Measurements from ENCODE around the gene SFTPB. TPM values are rescaled to one million over a fixed set of nuclear protein-coding genes. Genes with fewer than 3 reads are reported as not detected.
"Not testable (repeated sequence)": the region's sequence is repeated elsewhere in the genome, so short reads cannot be mapped to it uniquely, and the experiment has no call there.

SFTPB gene
- total RNA-seq, 1 donor from 2014 or later = not detected

- peak overlapping the region; percentile 49 for H3K4me3 Mint-ChIP-seq (ENCODE audit: low read depth)
- H3K9me3 Mint-ChIP-seq = no peaks in the 10 kb centered on the region
- peak overlapping the region; percentile 61 for H3K27ac Mint-ChIP-seq
- intact Hi-C loops (cut with micrococcal nuclease) = loop anchor here (5.0 kb wide), 1 partner anchor 131 kb away; no protein-coding TSS in a partner anchor
- no peaks in the 10 kb centered on the region for H3K36me3 Mint-ChIP-seq (ENCODE audit: low read depth)
- peaks cover 26% of the 10 kb centered on the region for H3K4me1 Mint-ChIP-seq (ENCODE audit: low read depth)
- H3K27me3 Mint-ChIP-seq (ENCODE audit: low read depth) = peaks cover 7% of the 10 kb centered on the region
- no peak for DNase-seq (ENCODE audit: low spot score)
Observed at GRCh38 chr2:85680707-85681371, 12.8 kb upstream of the SFTPB start.

GRCh38 chr2:85678794-85679672, 11.0 kb upstream of the SFTPB start:
- Mint-ChIP-seq H3K4me3 (ENCODE audit: low read depth) (no peak overlapping the region), H3K4me1 (ENCODE audit: low read depth) (peaks cover 26% of the 10 kb centered on the region), H3K27ac (no peak overlapping the region), H3K9me3 (no peaks in the 10 kb centered on the region), H3K27me3 (ENCODE audit: low read depth) (peaks cover 7% of the 10 kb centered on the region), H3K36me3 (ENCODE audit: low read depth) (no peaks in the 10 kb centered on the region)
- DNase-seq (ENCODE audit: low spot score) = peak; percentile 69
- intact Hi-C loops (cut with micrococcal nuclease) = loop anchor here (1.0 to 2.0 kb wide), 2 partner anchors 28 to 42 kb away; no protein-coding TSS in a partner anchor

GRCh38 chr2:85678377-85678776, 10.4 kb upstream of the SFTPB start:
- no peak overlapping the region for H3K4me3 Mint-ChIP-seq (ENCODE audit: low read depth)
- peaks cover 10% of the 10 kb centered on the region for H3K27me3 Mint-ChIP-seq (ENCODE audit: low read depth)
- no peaks in the 10 kb centered on the region for H3K36me3 Mint-ChIP-seq (ENCODE audit: low read depth)
- intact Hi-C loops (cut with micrococcal nuclease) = loop anchor here (2.0 kb wide), 1 partner anchor 42 kb away; no protein-coding TSS in a partner anchor
- no peak overlapping the region for H3K27ac Mint-ChIP-seq
- no peak for DNase-seq (ENCODE audit: low spot score)
- peaks cover 26% of the 10 kb centered on the region for H3K4me1 Mint-ChIP-seq (ENCODE audit: low read depth)
- no peaks in the 10 kb centered on the region for H3K9me3 Mint-ChIP-seq

- H3K27ac Mint-ChIP-seq = no peak overlapping the region
- no peaks in the 10 kb centered on the region for H3K36me3 Mint-ChIP-seq (ENCODE audit: low read depth)
- intact Hi-C loops (cut with micrococcal nuclease) = no loop called here
- no peak for DNase-seq (ENCODE audit: low spot score)
- peaks cover 13% of the 10 kb centered on the region for H3K27me3 Mint-ChIP-seq (ENCODE audit: low read depth)
- H3K4me1 Mint-ChIP-seq (ENCODE audit: low read depth) = peaks cover 17% of the 10 kb centered on the region
- H3K4me3 Mint-ChIP-seq (ENCODE audit: low read depth) = no peak overlapping the region
- H3K9me3 Mint-ChIP-seq = no peaks in the 10 kb centered on the region
Observed at GRCh38 chr2:85675866-85676548, 8.0 kb upstream of the SFTPB start.

- Mint-ChIP-seq H3K36me3 (ENCODE audit: low read depth) (no peaks in the 10 kb centered on the region), H3K27me3 (ENCODE audit: low read depth) (peaks cover 13% of the 10 kb centered on the region), H3K27ac (no peak overlapping the region), H3K9me3 (no peaks in the 10 kb centered on the region), H3K4me3 (ENCODE audit: low read depth) (no peak overlapping the region), H3K4me1 (ENCODE audit: low read depth) (peaks cover 11% of the 10 kb centered on the region)
- intact Hi-C loops (cut with micrococcal nuclease) = no loop called here
- DNase-seq (ENCODE audit: low spot score) = no peak
Observed at GRCh38 chr2:85675427-85675826, 7.4 kb upstream of the SFTPB start.

- intact Hi-C loops (cut with micrococcal nuclease) = no loop called here
- Mint-ChIP-seq H3K4me3 (ENCODE audit: low read depth) (no peak overlapping the region), H3K9me3 (no peaks in the 10 kb centered on the region), H3K27me3 (ENCODE audit: low read depth) (peaks cover 13% of the 10 kb centered on the region), H3K36me3 (ENCODE audit: low read depth) (no peaks in the 10 kb centered on the region), H3K27ac (no peak overlapping the region), H3K4me1 (ENCODE audit: low read depth) (peaks cover 8% of the 10 kb centered on the region)
- no peak for DNase-seq (ENCODE audit: low spot score)
Observed at GRCh38 chr2:85674417-85674816, 6.4 kb upstream of the SFTPB start.

- H3K4me3 Mint-ChIP-seq (ENCODE audit: low read depth) = no peak overlapping the region
- intact Hi-C loops (cut with micrococcal nuclease) = no loop called here
- peaks cover 3% of the 10 kb centered on the region for H3K4me1 Mint-ChIP-seq (ENCODE audit: low read depth)
- H3K27ac Mint-ChIP-seq = no peak overlapping the region
- peaks cover 13% of the 10 kb centered on the region for H3K27me3 Mint-ChIP-seq (ENCODE audit: low read depth)
- DNase-seq (ENCODE audit: low spot score) = no peak
- H3K36me3 Mint-ChIP-seq (ENCODE audit: low read depth) = no peaks in the 10 kb centered on the region
- no peaks in the 10 kb centered on the region for H3K9me3 Mint-ChIP-seq
Observed at GRCh38 chr2:85673716-85674375, 5.8 kb upstream of the SFTPB start.

GRCh38 chr2:85672456-85672855, 4.5 kb upstream of the SFTPB start:
- H3K27me3 Mint-ChIP-seq (ENCODE audit: low read depth) = peaks cover 13% of the 10 kb centered on the region
- H3K36me3 Mint-ChIP-seq (ENCODE audit: low read depth) = no peaks in the 10 kb centered on the region
- intact Hi-C loops (cut with micrococcal nuclease) = no loop called here

GRCh38 chr2:85670416-85670815, 2.4 kb upstream of the SFTPB start:
- DNase-seq (ENCODE audit: low spot score); H3K27me3 Mint-ChIP-seq (ENCODE audit: low read depth); H3K4me3 Mint-ChIP-seq (ENCODE audit: low read depth); H3K4me1 Mint-ChIP-seq (ENCODE audit: low read depth); H3K36me3 Mint-ChIP-seq (ENCODE audit: low read depth); intact Hi-C loops (cut with micrococcal nuclease); H3K9me3 Mint-ChIP-seq; H3K27ac Mint-ChIP-seq: not testable (repeated sequence)

More at GRCh38 chr2:85672456-85672855, 4.5 kb upstream of the SFTPB start:
- no peak for DNase-seq (ENCODE audit: low spot score)
- H3K4me3 Mint-ChIP-seq (ENCODE audit: low read depth) = no peak overlapping the region
- no peaks in the 10 kb centered on the region for H3K9me3 Mint-ChIP-seq
- no peaks in the 10 kb centered on the region for H3K4me1 Mint-ChIP-seq (ENCODE audit: low read depth)
- H3K27ac Mint-ChIP-seq = no peak overlapping the region

- Mint-ChIP-seq H3K4me1 (ENCODE audit: low read depth) (no peaks in the 10 kb centered on the region), H3K36me3 (ENCODE audit: low read depth) (no peaks in the 10 kb centered on the region), H3K4me3 (ENCODE audit: low read depth) (no peak overlapping the region), H3K9me3 (no peaks in the 10 kb centered on the region), H3K27me3 (ENCODE audit: low read depth) (peaks cover 9% of the 10 kb centered on the region), H3K27ac (no peak overlapping the region)
- intact Hi-C loops (cut with micrococcal nuclease) = no loop called here
- DNase-seq (ENCODE audit: low spot score) = no peak
Observed at GRCh38 chr2:85669549-85669948, 1.6 kb upstream of the SFTPB start.

GRCh38 chr2:85668857-85669142, 801 bp upstream of the SFTPB start:
- Mint-ChIP-seq H3K4me1 (ENCODE audit: low read depth) (no peaks in the 10 kb centered on the region), H3K4me3 (ENCODE audit: low read depth) (no peak overlapping the region), H3K36me3 (ENCODE audit: low read depth) (no peaks in the 10 kb centered on the region), H3K27me3 (ENCODE audit: low read depth) (peaks cover 7% of the 10 kb centered on the region), H3K9me3 (no peaks in the 10 kb centered on the region), H3K27ac (no peak overlapping the region)
- intact Hi-C loops (cut with micrococcal nuclease) = no loop called here
- DNase-seq (ENCODE audit: low spot score) = no peak

- no peaks in the 10 kb centered on the region for H3K36me3 Mint-ChIP-seq (ENCODE audit: low read depth)
Observed at GRCh38 chr2:85667561-85668008, 414 bp downstream of the SFTPB start.

More at GRCh38 chr2:85667561-85668008, 414 bp downstream of the SFTPB start:
- H3K9me3 Mint-ChIP-seq = no peaks in the 10 kb centered on the region
- no peaks in the 10 kb centered on the region for H3K4me1 Mint-ChIP-seq (ENCODE audit: low read depth)
- H3K27me3 Mint-ChIP-seq (ENCODE audit: low read depth) = peaks cover 3% of the 10 kb centered on the region
- no peak for DNase-seq (ENCODE audit: low spot score)
- intact Hi-C loops (cut with micrococcal nuclease) = no loop called here
- H3K27ac Mint-ChIP-seq = no peak overlapping the region
- no peak overlapping the region for H3K4me3 Mint-ChIP-seq (ENCODE audit: low read depth)

Measured in activated T-helper 2 cell treated with anti-CD3 and anti-CD28 coated beads, Interferon-gamma antibody, Interleukin-2, Interleukin-4, amounts not matched to agents 10 μg/mL and 5 μg/mL and 100 μg/mL, durations not matched to agents 14 hours and 24 hours and 36 hours (primary cell).